OCI-LY1 (cell line): ENCODE data around the gene PRPF6.

Source experiments
- H2AFZ ChIP-seq: fragments of 200-600 bp; sonication (generic), shearing (Covaris generic); 2 replicates; pipeline ENCODE4 v1.6.0; 2014; ENCODE audit warnings: antibody characterized with exemption, mild to moderate bottlenecking, low read length
- H3F3A ChIP-seq: fragments of 200-600 bp; sonication (generic), shearing (Covaris generic); 2 replicates; pipeline ENCODE4 v1.6.0; 2014; ENCODE audit warnings: mild to moderate bottlenecking, antibody characterized with exemption, low read length, moderate library complexity; ENCODE audit not compliant: insufficient read depth
- H3K27ac ChIP-seq: fragments of 200-600 bp; sonication (generic); 2 replicates; pipeline ENCODE4 v1.5.1; 2014; ENCODE audit warnings: low read length, mixed run types, mild to moderate bottlenecking, low read depth; ENCODE audit not compliant: poor library complexity, severe bottlenecking
- H3K27me3 ChIP-seq: fragments of 200-600 bp; sonication (generic); 2 replicates; pipeline ENCODE4 v1.6.0; 2014; ENCODE audit warnings: antibody characterized with exemption, mild to moderate bottlenecking, low read length, moderate library complexity; ENCODE audit not compliant: insufficient read depth
- H3K36me3 ChIP-seq: fragments of 200-600 bp; sonication (generic); 2 replicates; pipeline ENCODE4 v1.6.1; 2014; ENCODE audit warnings: mild to moderate bottlenecking, antibody characterized with exemption, low read length, moderate library complexity, mixed read lengths; ENCODE audit not compliant: insufficient read depth
- H3K4me1 ChIP-seq: fragments of 200-600 bp; sonication (generic); 2 replicates; pipeline ENCODE4 v1.5.1; 2014; ENCODE audit warnings: mild to moderate bottlenecking, low read length, moderate library complexity; ENCODE audit not compliant: insufficient read depth, severe bottlenecking
- H3K4me2 ChIP-seq: fragments of 200-600 bp; sonication (generic), shearing (Covaris generic); 2 replicates; pipeline ENCODE4 v1.6.1; 2014; ENCODE audit warnings: low read length
- H3K4me3 ChIP-seq: fragments of 200-600 bp; sonication (generic); 2 replicates; pipeline ENCODE4 v1.5.1; 2014; ENCODE audit warnings: low read length, low read depth, mild to moderate bottlenecking, mixed read lengths; ENCODE audit not compliant: poor library complexity, severe bottlenecking
- H3K79me2 ChIP-seq: fragments of 200-600 bp; shearing (Covaris generic); 2 replicates; pipeline ENCODE4 v1.6.1; 2016; ENCODE audit warnings: mixed run types, low read length, mixed read lengths; ENCODE audit not compliant: insufficient read depth
- H3K9ac ChIP-seq: fragments of 200-600 bp; sonication (generic), shearing (Covaris generic); 2 replicates; pipeline ENCODE4 v1.6.1; 2014; ENCODE audit warnings: mild to moderate bottlenecking, low read length, mixed read lengths
- H3K9me2 ChIP-seq: fragments of 200-600 bp; sonication (generic), shearing (Covaris generic); 2 replicates; pipeline ENCODE4 v1.6.1; 2014; ENCODE audit warnings: low read depth, mild to moderate bottlenecking, low read length, mixed read lengths
- H3K9me3 ChIP-seq: fragments of 200-600 bp; shearing (Covaris generic); 2 replicates; pipeline ENCODE4 v1.6.1; 2014; ENCODE audit warnings: low read length, mixed read lengths
- H4K20me1 ChIP-seq: fragments of 200-600 bp; sonication (generic), shearing (Covaris generic); 2 replicates; pipeline ENCODE4 v1.6.0; 2016; ENCODE audit warnings: mild to moderate bottlenecking, low read length; ENCODE audit not compliant: insufficient read depth
- CTCF ChIP-seq: fragments of 200-600 bp; sonication (generic), shearing (Covaris generic); IDR thresholded peaks from 2 replicates; pipeline ENCODE4 v1.5.1; 2017; ENCODE audit warnings: mild to moderate bottlenecking, antibody characterized with exemption, low read length, moderate library complexity, mixed read lengths
- EZH2 ChIP-seq: fragments of 200-600 bp; sonication (generic), shearing (Covaris generic); IDR thresholded peaks from 2 replicates; pipeline ENCODE4 v1.8.0; 2017; ENCODE audit warnings: borderline replicate concordance, mixed run types, mild to moderate bottlenecking, antibody characterized with exemption, low read length, moderate library complexity, mixed read lengths

The PRPF6 gene

GRCh38 chr20:63940472-63941266 is 40.3 kb upstream of the PRPF6 start:
- Histone ChIP-seq H3K27me3 (no peaks in the 10 kb centered on the region), H2AFZ (no peak overlapping the region), H3K4me1 (peaks cover 15% of the 10 kb centered on the region), H4K20me1 (no peaks in the 10 kb centered on the region), H3K4me2 (0 out of 2 replicates have a peak overlapping the region, but pooled peaks have one; percentile 51), H3K36me3 (peaks cover 60% of the 10 kb centered on the region), H3F3A (no peaks in the 10 kb centered on the region), H3K9me3 (no peaks in the 10 kb centered on the region), H3K27ac (peak overlapping the region; percentile 7), H3K4me3 (no peak overlapping the region), H3K79me2 (no peaks in the 10 kb centered on the region), H3K9me2 (no peaks in the 10 kb centered on the region), H3K9ac (no peak overlapping the region)
- TF ChIP-seq EZH2 (no peak), CTCF (no peak)

- Histone ChIP-seq H4K20me1 (no peaks in the 10 kb centered on the region), H3K9ac (no peak overlapping the region; the same call in 1 of the 2 replicates), H3K27me3 (no peaks in the 10 kb centered on the region), H3K36me3 (peaks cover 53% of the 10 kb centered on the region), H3K9me2 (no peaks in the 10 kb centered on the region), H3K27ac (peak overlapping the region; percentile 48), H3K4me2 (peak overlapping the region; percentile 51), H3K9me3 (no peaks in the 10 kb centered on the region), H3F3A (no peaks in the 10 kb centered on the region), H3K4me3 (peak overlapping the region; percentile 18), H3K4me1 (peaks cover 15% of the 10 kb centered on the region), H3K79me2 (no peaks in the 10 kb centered on the region), H2AFZ (no peak overlapping the region)
- TF ChIP-seq EZH2 (no peak), CTCF (no peak)
These were observed 39.5 kb upstream of the PRPF6 start for GRCh38 chr20:63941282-63942081.

- no peaks in the 10 kb centered on the region for H3K79me2 ChIP-seq
- no peaks in the 10 kb centered on the region for H3K27me3 ChIP-seq
- H3K4me2 ChIP-seq, result peak overlapping the region; percentile 23; the same call in 1 of the 2 replicates
- TF ChIP-seq CTCF (no peak), EZH2 (no peak)
- H4K20me1 ChIP-seq, result no peaks in the 10 kb centered on the region
- H3K9me2 ChIP-seq, result no peaks in the 10 kb centered on the region
- no peaks in the 10 kb centered on the region for H3K9me3 ChIP-seq
- H3K9ac ChIP-seq, result no peak overlapping the region
- H2AFZ ChIP-seq, result no peak overlapping the region
- H3F3A ChIP-seq, result no peaks in the 10 kb centered on the region
- no peak overlapping the region for H3K27ac ChIP-seq
- H3K4me3 ChIP-seq, result no peak overlapping the region
- peaks cover 51% of the 10 kb centered on the region for H3K36me3 ChIP-seq
- peaks cover 15% of the 10 kb centered on the region for H3K4me1 ChIP-seq
These were observed 38.5 kb upstream of the PRPF6 start for GRCh38 chr20:63942250-63942951.
